Right ventricle myocardium superior (tissue), 1 donor: ENCODE measurements around the gene TIGIT. TPM values are rescaled to one million over a fixed set of nuclear protein-coding genes. Genes with fewer than 3 reads are reported as not detected.
A peak's percentile ranks its signal among the peaks of the same experiment; 100 is the strongest.
"Not testable (repeated sequence)": the region's sequence is repeated elsewhere in the genome, so short reads cannot be mapped to it uniquely, and the experiment has no call there.

Experiments
- ATAC-seq: fragments of 200-7000 bp; cut with Tn5 transposase; one replicate; pipeline ENCODE4 v1.9.1; 2020; ENCODE audit warnings: mild to moderate bottlenecking; ENCODE audit not compliant: poor library complexity
- DNase-seq: peaks from one replicate; pipeline ENCODE4 v3.0.0-alpha.2; 2020
- intact Hi-C: fragments of 100-400 bp; cut with DNase I; formaldehyde crosslinking; loops from one replicate; pipeline ENCODE4 v1.11.2; 2022
- long read RNA-seq: library from polyadenylated mRNA; unstranded; transcript quantifications from one replicate; pipeline ENCODE4 v2.0.0, GENCODE V29; 2021
- total RNA-seq: library from RNA; stranded (reverse); fragmentation: NEBNext Ultra II Directional; extraction: Animal tissue kit (Norgen Biotek cat#: 25700); gene quantifications from one replicate; pipeline ENCODE4 v1.2.1, GENCODE V29; 2021
- donor health status: DM: no; HTN: yes; CAD: no; lungs with severe emphysema.

TIGIT gene
- total RNA-seq, result not detected
- long read RNA-seq, result 0 reads

- intact Hi-C loops, result no loop called here
- no peak for ATAC-seq
- DNase-seq, result no peak
These were observed at the start of gene TIGIT for GRCh38 chr3:114293838-114294535. TIGIT (plus strand) TSS chr3:114294028; CDS start chr3:114294062, 34 bp downstream.

- ATAC-seq (no peak), DNase-seq (no peak)
- intact Hi-C loops, result no loop called here
These were observed 40.9 kb upstream of the TIGIT start for GRCh38 chr3:114252954-114253353.

- DNase-seq, result no peak
- no peak for ATAC-seq
- intact Hi-C loops, result no loop called here
These were observed 40.3 kb upstream of the TIGIT start for GRCh38 chr3:114253505-114253904.

- ATAC-seq, result no peak
These were observed 34.3 kb upstream of the TIGIT start for GRCh38 chr3:114259566-114259965.

GRCh38 chr3:114260152-114260551 is 33.7 kb upstream of the TIGIT start:
- ATAC-seq (no peak), DNase-seq (no peak)
- intact Hi-C loops, result no loop called here

More at GRCh38 chr3:114259566-114259965, 34.3 kb upstream of the TIGIT start:
- intact Hi-C loops, result no loop called here
- no peak for DNase-seq

- intact Hi-C loops, result no loop called here
- ATAC-seq (no peak), DNase-seq (no peak)
These were observed 23.8 kb upstream of the TIGIT start for GRCh38 chr3:114270019-114270418.

- ATAC-seq, result no peak
- DNase-seq, result no peak
- intact Hi-C loops, result no loop called here
These were observed 21.6 kb upstream of the TIGIT start for GRCh38 chr3:114272271-114272670.

GRCh38 chr3:114274929-114275328 is 18.9 kb upstream of the TIGIT start:
- ATAC-seq, result no peak
- intact Hi-C loops, result no loop called here
- no peak for DNase-seq

- DNase-seq, ATAC-seq, intact Hi-C loops: not testable (repeated sequence)
These were observed 17.0 kb upstream of the TIGIT start for GRCh38 chr3:114276856-114277255.

- no peak for DNase-seq
- intact Hi-C loops, result no loop called here
- ATAC-seq, result no peak
These were observed 9.2 kb upstream of the TIGIT start for GRCh38 chr3:114284644-114285043.

GRCh38 chr3:114285648-114286230 is 8.1 kb upstream of the TIGIT start:
- DNase-seq (no peak), ATAC-seq (no peak)
- intact Hi-C loops, result no loop called here

GRCh38 chr3:114286266-114286665 is 7.6 kb upstream of the TIGIT start:
- DNase-seq (no peak), ATAC-seq (no peak)
- intact Hi-C loops, result no loop called here

- DNase-seq, result peak; percentile 70
- intact Hi-C loops, result no loop called here
- ATAC-seq, result peak; percentile 38
These were observed 2.6 kb upstream of the TIGIT start for GRCh38 chr3:114290911-114291901.

GRCh38 chr3:114294940-114295480 is 1.2 kb downstream of the TIGIT start:
- ATAC-seq (no peak), DNase-seq (no peak)
- intact Hi-C loops, result loop anchor here (5.0 kb wide), 1 partner anchor 143 kb away; no protein-coding TSS in a partner anchor

GRCh38 chr3:114295946-114296345 is 2.1 kb downstream of the TIGIT start:
- ATAC-seq (no peak), DNase-seq (no peak)
- intact Hi-C loops, result loop anchor here (5.0 kb wide), 1 partner anchor 144 kb away; no protein-coding TSS in a partner anchor

GRCh38 chr3:114299421-114299820 is 5.6 kb downstream of the TIGIT start:
- peak; percentile 53 for ATAC-seq
- intact Hi-C loops, result loop anchor here (5.0 kb wide), 1 partner anchor 147 kb away; no protein-coding TSS in a partner anchor
- DNase-seq, result no peak

GRCh38 chr3:114299941-114300624 is 6.3 kb downstream of the TIGIT start:
- no peak for ATAC-seq
- intact Hi-C loops, result loop anchor here (5.0 kb wide), 1 partner anchor 148 kb away; no protein-coding TSS in a partner anchor
- DNase-seq, result no peak

GRCh38 chr3:114307222-114307830 is 13.5 kb downstream of the TIGIT start:
- intact Hi-C loops, result no loop called here
- DNase-seq (no peak), ATAC-seq (no peak)
